ENCODE results near the gene SPATA3. TPM values are rescaled to one million over a fixed set of nuclear protein-coding genes. Genes with fewer than 3 reads are reported as not detected.

The SPATA3 gene
- total and polyA plus RNA-seq, 4 donors, result not detected

DNA sequence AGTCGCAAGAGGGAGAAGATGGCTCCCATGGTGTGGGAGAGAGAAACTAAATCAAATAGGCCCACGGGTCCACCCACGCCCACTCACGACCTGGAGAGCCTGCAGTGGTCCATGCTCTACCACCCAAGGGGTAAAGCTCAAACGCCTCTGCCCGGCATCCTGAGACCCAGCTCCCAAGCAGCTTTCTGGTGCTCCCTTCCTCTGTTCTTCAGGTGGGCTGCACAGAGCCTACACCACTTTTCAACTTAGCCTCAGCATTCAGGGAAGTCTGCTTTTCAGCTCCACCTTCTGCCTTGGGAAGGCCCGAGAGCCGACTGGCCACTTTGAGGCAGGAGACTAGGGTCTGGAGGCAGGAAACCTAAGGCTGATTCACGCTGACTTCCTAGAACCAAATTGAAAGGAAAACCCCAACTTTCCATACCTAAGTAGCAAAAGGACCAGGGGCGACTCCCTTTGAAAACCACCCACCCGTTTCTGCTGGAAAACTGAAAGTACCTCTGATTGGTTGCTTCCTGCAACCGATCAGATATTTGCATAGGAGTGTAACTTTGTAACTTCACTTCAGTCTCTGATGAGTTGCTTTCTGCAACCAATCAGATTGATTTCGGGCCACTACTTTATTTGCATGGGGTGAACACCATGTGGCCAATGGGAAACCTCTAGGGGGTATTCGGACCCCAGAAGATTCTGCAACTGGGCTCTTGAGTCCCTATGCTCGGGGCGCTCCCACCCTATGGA lies 26.8 kb upstream of the SPATA3 start:
- no peak for DNase-seq (ENCODE audit: low spot score)

More for the DNA sequence above, 26.8 kb upstream of the SPATA3 start:
- no peaks in the 10 kb centered on the region for H3K9me3 ChIP-seq (ENCODE audit: control insufficient read depth in 4 of 4, low read length in 3 of 4)
- TF ChIP-seq, protein P1, sequence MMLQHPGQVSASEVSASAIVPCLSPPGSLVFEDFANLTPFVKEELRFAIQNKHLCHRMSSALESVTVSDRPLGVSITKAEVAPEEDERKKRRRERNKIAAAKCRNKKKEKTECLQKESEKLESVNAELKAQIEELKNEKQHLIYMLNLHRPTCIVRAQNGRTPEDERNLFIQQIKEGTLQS (IDR thresholded peaks at IDR 0.05), result no peak
- TF ChIP-seq RAD21 (IDR thresholded peaks at IDR 0.05), result no peak
- TF ChIP-seq FOXA1 (IDR thresholded peaks at IDR 0.05), result no peak
- TF ChIP-seq, protein P2, sequence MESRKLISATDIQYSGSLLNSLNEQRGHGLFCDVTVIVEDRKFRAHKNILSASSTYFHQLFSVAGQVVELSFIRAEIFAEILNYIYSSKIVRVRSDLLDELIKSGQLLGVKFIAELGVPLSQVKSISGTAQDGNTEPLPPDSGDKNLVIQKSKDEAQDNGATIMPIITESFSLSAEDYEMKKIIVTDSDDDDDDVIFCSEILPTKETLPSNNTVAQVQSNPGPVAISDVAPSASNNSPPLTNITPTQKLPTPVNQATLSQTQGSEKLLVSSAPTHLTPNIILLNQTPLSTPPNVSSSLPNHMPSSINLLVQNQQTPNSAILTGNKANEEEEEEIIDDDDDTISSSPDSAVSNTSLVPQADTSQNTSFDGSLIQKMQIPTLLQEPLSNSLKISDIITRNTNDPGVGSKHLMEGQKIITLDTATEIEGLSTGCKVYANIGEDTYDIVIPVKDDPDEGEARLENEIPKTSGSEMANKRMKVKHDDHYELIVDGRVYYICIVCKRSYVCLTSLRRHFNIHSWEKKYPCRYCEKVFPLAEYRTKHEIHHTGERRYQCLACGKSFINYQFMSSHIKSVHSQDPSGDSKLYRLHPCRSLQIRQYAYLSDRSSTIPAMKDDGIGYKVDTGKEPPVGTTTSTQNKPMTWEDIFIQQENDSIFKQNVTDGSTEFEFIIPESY (IDR thresholded peaks at IDR 0.05), result no peak
- TF ChIP-seq, protein P3, sequence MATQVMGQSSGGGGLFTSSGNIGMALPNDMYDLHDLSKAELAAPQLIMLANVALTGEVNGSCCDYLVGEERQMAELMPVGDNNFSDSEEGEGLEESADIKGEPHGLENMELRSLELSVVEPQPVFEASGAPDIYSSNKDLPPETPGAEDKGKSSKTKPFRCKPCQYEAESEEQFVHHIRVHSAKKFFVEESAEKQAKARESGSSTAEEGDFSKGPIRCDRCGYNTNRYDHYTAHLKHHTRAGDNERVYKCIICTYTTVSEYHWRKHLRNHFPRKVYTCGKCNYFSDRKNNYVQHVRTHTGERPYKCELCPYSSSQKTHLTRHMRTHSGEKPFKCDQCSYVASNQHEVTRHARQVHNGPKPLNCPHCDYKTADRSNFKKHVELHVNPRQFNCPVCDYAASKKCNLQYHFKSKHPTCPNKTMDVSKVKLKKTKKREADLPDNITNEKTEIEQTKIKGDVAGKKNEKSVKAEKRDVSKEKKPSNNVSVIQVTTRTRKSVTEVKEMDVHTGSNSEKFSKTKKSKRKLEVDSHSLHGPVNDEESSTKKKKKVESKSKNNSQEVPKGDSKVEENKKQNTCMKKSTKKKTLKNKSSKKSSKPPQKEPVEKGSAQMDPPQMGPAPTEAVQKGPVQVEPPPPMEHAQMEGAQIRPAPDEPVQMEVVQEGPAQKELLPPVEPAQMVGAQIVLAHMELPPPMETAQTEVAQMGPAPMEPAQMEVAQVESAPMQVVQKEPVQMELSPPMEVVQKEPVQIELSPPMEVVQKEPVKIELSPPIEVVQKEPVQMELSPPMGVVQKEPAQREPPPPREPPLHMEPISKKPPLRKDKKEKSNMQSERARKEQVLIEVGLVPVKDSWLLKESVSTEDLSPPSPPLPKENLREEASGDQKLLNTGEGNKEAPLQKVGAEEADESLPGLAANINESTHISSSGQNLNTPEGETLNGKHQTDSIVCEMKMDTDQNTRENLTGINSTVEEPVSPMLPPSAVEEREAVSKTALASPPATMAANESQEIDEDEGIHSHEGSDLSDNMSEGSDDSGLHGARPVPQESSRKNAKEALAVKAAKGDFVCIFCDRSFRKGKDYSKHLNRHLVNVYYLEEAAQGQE (IDR thresholded peaks at IDR 0.05), result no peak
- TF ChIP-seq YY1 (IDR thresholded peaks at IDR 0.05), result no peak
- TF ChIP-seq SP1 (IDR thresholded peaks at IDR 0.05), result no peak
- TF ChIP-seq HNF4G (IDR thresholded peaks at IDR 0.05), result no peak
- no peak for TF ChIP-seq HNF4A (conservative IDR thresholded peaks at IDR 0.05)
- TF ChIP-seq GABPA (IDR thresholded peaks at IDR 0.05 in 1 of 2, conservative IDR thresholded peaks at IDR 0.05 in 1 of 2), result no peak
- no peak for TF ChIP-seq RXRA (IDR thresholded peaks at IDR 0.05)
- TF ChIP-seq TAF1 (conservative IDR thresholded peaks at IDR 0.05), result no peak
- TF ChIP-seq, protein P4, sequence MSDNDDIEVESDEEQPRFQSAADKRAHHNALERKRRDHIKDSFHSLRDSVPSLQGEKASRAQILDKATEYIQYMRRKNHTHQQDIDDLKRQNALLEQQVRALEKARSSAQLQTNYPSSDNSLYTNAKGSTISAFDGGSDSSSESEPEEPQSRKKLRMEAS (IDR thresholded peaks at IDR 0.05), result no peak
- no peak for TF ChIP-seq JUND (IDR thresholded peaks at IDR 0.05)
- no peak for TF ChIP-seq FOXA2 (IDR thresholded peaks at IDR 0.05)
- TF ChIP-seq, protein P5, sequence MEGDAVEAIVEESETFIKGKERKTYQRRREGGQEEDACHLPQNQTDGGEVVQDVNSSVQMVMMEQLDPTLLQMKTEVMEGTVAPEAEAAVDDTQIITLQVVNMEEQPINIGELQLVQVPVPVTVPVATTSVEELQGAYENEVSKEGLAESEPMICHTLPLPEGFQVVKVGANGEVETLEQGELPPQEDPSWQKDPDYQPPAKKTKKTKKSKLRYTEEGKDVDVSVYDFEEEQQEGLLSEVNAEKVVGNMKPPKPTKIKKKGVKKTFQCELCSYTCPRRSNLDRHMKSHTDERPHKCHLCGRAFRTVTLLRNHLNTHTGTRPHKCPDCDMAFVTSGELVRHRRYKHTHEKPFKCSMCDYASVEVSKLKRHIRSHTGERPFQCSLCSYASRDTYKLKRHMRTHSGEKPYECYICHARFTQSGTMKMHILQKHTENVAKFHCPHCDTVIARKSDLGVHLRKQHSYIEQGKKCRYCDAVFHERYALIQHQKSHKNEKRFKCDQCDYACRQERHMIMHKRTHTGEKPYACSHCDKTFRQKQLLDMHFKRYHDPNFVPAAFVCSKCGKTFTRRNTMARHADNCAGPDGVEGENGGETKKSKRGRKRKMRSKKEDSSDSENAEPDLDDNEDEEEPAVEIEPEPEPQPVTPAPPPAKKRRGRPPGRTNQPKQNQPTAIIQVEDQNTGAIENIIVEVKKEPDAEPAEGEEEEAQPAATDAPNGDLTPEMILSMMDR (IDR thresholded peaks at IDR 0.05; ENCODE audit: low read depth, low read length, missing input control), result no peak
- no peak for TF ChIP-seq NR2F2 (IDR thresholded peaks at IDR 0.05)
- no peak for TF ChIP-seq EGR1 (IDR thresholded peaks at IDR 0.05; ENCODE audit: low read depth in 2 of 2)
- WGBS, result 81% methylated on average over 16 of the region's 16 CpGs
- H3K9ac ChIP-seq (ENCODE audit: low read depth in 1 of 2, low read length in 2 of 2), result no peak overlapping the region
- no peaks in the 10 kb centered on the region for H3K27me3 ChIP-seq (ENCODE audit: control insufficient read depth in 4 of 4, insufficient read depth in 4 of 4, low read length in 3 of 4)
- no peak overlapping the region for H3K27ac ChIP-seq (ENCODE audit: low read depth in 1 of 2, low read length in 2 of 2)
- H3K4me1 ChIP-seq (ENCODE audit: control insufficient read depth in 4 of 4, insufficient read depth in 4 of 4, low read length in 3 of 4), result no peaks in the 10 kb centered on the region
- H3K36me3 ChIP-seq (ENCODE audit: control insufficient read depth in 4 of 4, insufficient read depth in 3 of 4, low read depth in 1 of 4, low read length in 3 of 4), result no peaks in the 10 kb centered on the region
- H3K4me3 ChIP-seq (ENCODE audit: low read depth in 1 of 3, low read length in 3 of 3), result no peak overlapping the region

Data from liver (tissue), 9 donors.